GM21381 (cell line): ENCODE results near the gene VSIG10.
"Not testable (repeated sequence)": the region's sequence is repeated elsewhere in the genome, so short reads cannot be mapped to it uniquely, and the experiment has no call there.

ENCODE experiments used
- ATAC-seq: cut with Tn5 transposase; IDR thresholded peaks from one replicate; pipeline ENCODE4 v1.9.1; 2021; ENCODE audit warnings: mild to moderate bottlenecking, moderate library complexity; ENCODE audit not compliant: unreplicated experiment

The VSIG10 gene

GRCh38 chr12:118103601-118104382, at the start of gene VSIG10:
Gene VSIG10, minus strand, starts transcription at chr12:118104011. Its CDS starts 340 bp downstream, at chr12:118103671.
- no peak for ATAC-seq

- no peak for ATAC-seq
These were observed 47.9 kb upstream of the VSIG10 start for GRCh38 chr12:118151755-118152154.

- no peak for ATAC-seq
These were observed 46.8 kb upstream of the VSIG10 start for GRCh38 chr12:118150625-118151024.

GRCh38 chr12:118148287-118148686, 44.5 kb upstream of the VSIG10 start:
- ATAC-seq, result no peak

- ATAC-seq, result no peak
These were observed 42.0 kb upstream of the VSIG10 start for GRCh38 chr12:118145798-118146156.

- ATAC-seq, result peak; percentile 64
These were observed 41.4 kb upstream of the VSIG10 start for GRCh38 chr12:118145113-118145797.

- ATAC-seq, result no peak
These were observed 40.7 kb upstream of the VSIG10 start for GRCh38 chr12:118144499-118144898.

GRCh38 chr12:118140825-118141224, 37.0 kb upstream of the VSIG10 start:
- no peak for ATAC-seq

GRCh38 chr12:118137148-118137678, 33.4 kb upstream of the VSIG10 start:
- ATAC-seq, result no peak

GRCh38 chr12:118136559-118137003, 32.8 kb upstream of the VSIG10 start:
- peak; percentile 32 for ATAC-seq

- ATAC-seq, result peak; percentile 95
These were observed 32.2 kb upstream of the VSIG10 start, which contains the start of gene PEBP1 for GRCh38 chr12:118135788-118136558. Gene PEBP1, plus strand, starts transcription at chr12:118136124. Its CDS starts 86 bp downstream, at chr12:118136210.

- not testable (repeated sequence) for ATAC-seq
These were observed 25.6 kb upstream of the VSIG10 start for GRCh38 chr12:118129436-118129835.

GRCh38 chr12:118127867-118128266, 24.1 kb upstream of the VSIG10 start:
- ATAC-seq, result no peak

- ATAC-seq, result no peak
These were observed 22.4 kb upstream of the VSIG10 start for GRCh38 chr12:118126119-118126757.

- ATAC-seq, result no peak
These were observed 21.9 kb upstream of the VSIG10 start for GRCh38 chr12:118125743-118126118.

- ATAC-seq, result no peak
These were observed 20.6 kb upstream of the VSIG10 start for GRCh38 chr12:118124333-118124874.

GRCh38 chr12:118122264-118122663, 18.5 kb upstream of the VSIG10 start:
- no peak for ATAC-seq

GRCh38 chr12:118120579-118121363, 17.0 kb upstream of the VSIG10 start:
- ATAC-seq, result peak; percentile 74

GRCh38 chr12:118119449-118119879, 15.7 kb upstream of the VSIG10 start:
- ATAC-seq, result no peak
